Activated CD4-positive, alpha-beta T cell treated with anti-CD3 and anti-CD28 coated beads, Interleukin-2, Interleukin-6, amounts not matched to agents 100 ng/mL and 50 ng/mL, durations not matched to agents 16 hours and 8 hours (primary cell): ENCODE data around the gene SNX17.
"Not testable (repeated sequence)": the region's sequence is repeated elsewhere in the genome, so short reads cannot be mapped to it uniquely, and the experiment has no call there.

ENCODE experiments used
- DNase-seq: peaks from one replicate; pipeline ENCODE4 v3.0.0-alpha.2; 2020

The SNX17 gene

GRCh38 chr2:27407798-27408491 lies 37.5 kb downstream of the SNX17 start:
- DNase-seq = no peak

DNA sequence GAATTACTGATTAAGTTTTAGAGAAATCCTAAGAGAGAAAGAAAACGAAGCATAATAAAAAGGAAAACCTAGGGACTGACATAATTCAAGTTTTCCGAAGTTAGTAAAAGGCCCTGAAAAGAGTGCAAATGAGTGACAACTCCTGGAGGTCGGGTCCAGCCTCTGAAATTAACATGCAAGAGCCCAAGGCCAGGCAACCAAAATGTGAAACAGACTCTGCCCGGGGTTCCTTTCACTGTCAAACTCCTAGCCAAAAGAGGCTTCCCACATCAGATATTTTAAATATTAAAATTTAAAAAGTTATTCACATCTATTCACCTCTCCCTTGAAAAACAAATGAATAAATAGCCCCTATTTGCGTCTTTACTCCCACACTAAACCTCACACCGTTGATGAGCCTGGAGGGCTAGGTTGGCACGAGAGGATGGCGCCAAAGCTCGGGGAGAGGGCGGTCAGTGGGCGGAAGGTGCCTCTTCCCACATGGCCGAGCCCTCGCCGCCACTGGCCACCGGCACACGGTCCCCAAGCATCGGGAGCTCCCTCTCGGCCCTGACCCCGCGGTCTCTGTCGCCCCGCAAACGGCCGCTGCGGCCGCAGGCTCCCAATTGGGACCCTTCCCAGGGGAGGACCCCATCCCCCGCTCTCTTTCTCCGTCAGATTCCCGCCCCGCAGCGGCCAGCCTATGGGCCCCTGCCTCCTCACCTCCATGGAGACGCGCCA lies 38.3 kb downstream of the SNX17 start:
- DNase-seq = peak; percentile 42

DNA sequence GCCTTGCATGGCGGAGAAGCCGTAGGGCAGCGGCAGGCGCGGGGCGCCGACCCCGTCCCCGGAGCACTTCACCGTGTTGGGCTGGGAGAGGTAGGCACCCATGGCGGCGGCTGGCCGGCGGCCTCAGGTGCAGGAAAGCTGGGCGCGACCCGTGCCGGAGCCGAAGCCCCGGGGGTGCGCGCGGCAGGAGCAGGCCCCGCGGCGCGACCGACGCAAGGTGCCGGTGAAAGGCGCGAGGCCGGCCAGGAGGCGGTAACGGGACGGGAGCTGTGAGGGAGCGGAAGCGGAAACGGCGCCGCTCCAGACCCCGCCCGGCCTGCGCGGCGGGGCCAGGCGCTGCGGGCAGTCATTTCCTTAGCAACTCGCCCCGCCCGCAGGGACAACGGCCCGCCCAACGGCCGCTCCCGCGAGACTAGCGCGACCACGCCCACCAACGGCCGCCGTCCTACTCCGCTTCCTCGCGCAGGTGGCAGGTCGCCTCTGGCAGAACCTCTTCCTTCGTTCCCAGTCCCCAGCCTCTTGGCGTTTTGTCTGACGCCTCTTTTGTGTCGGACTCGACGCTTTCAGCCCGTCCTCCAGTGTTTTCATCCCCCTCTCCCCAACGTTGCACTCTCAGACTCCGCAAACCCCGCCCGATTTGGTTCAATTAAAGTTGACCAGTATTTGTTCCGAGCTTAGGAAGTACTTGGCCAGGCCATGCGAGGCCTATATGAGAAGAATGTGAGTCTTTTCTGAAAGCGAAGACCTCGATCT lies 39.1 kb downstream of the SNX17 start, which contains the start of gene PPM1G:
TSS of gene PPM1G (minus strand) at position 271 of the 753 bp plus-strand sequence. CDS start at position 102, 169 bp downstream.
- peak; percentile 97 for DNase-seq

- no peak for DNase-seq
Observed at GRCh38 chr2:27412419-27413152, 42.2 kb downstream of the SNX17 start.

DNA sequence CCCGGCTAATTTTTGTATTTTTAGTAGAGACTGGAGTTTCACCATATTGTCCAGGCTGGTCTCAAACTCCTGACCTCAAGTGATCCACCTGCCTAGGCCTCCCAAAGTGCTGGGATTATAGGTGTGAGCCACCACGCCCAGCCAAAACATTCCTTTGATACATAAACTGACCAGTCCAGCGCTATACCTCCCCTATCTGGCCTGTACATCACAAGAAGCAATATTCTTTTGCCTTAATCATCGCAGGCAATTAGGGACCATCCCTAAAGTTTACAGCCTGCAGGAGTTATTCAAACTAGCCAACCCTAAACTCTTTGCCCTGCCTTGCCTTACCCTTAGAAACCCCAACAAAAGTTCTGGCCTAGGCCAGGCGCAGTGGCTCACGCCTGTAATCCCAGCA lies 45.7 kb downstream of the SNX17 start:
- DNase-seq = no peak

DNA sequence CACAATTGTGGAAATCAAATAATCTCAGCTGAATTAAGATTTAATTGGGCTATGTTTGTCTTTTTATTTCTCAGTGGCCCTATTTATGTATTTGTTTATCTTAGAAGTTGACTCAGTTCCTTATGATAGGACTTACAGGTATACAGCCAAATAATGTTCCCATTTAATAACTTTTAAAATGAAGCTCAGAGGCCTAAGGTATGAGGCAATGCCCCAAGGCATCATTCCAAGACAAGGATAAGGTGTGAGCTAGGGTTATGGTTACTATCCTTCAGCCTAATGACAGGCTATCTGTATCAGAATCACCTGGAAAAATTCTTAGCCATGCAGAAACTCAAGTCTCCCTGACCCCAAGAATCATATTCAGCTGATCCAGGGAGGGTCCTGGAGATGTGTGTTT lies 50.6 kb downstream of the SNX17 start:
- no peak for DNase-seq

GRCh38 chr2:27421660-27422250 lies 51.3 kb downstream of the SNX17 start:
- no peak for DNase-seq

DNA sequence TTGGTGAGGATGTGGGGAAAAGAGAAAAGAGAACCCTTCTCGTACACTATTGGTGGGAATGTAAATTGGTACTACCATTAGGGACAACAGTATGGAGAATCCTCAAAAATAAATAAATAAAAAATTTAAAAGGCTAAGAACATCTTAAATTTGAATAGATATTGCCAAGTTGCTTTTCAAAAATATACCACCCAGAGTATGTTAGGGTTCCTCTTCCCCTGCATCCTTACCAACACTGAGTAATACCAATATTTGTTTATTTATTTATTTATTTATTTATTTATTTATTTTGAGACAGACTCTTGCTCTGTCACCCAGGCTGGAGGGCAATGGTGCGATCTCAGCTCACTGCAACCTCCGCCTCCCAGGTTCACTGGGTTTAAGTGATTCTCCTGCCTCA lies 52.5 kb downstream of the SNX17 start:
- no peak for DNase-seq

DNA sequence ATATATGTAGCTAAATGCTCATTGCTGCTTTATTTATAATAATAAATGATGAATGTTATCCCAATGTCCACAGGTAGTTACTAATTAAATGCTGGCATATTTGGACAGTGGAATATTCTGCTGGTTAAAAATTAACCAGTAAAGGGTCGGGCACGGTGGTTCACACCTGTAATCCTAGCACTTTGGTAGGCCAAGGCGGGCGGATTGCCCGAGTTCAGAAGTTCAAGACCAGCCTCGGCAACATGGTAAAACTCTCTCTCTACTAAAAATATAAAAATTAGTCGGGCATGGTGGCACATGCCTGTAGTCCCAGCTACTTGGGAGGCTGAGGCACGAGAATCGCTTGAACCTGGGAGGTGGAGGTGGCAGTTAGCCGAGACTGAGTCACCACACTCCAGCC lies 54.6 kb downstream of the SNX17 start:
- not testable (repeated sequence) for DNase-seq
